ENCODE results near the gene TMC2. TPM values are rescaled to one million over a fixed set of nuclear protein-coding genes. Genes with fewer than 3 reads are reported as not detected.

The TMC2 gene
- total and polyA plus RNA-seq, 2 of the 8 experiments (the other 6 are each of a cell fraction or from before 2014, with no cell fraction given), result not detected

DNA sequence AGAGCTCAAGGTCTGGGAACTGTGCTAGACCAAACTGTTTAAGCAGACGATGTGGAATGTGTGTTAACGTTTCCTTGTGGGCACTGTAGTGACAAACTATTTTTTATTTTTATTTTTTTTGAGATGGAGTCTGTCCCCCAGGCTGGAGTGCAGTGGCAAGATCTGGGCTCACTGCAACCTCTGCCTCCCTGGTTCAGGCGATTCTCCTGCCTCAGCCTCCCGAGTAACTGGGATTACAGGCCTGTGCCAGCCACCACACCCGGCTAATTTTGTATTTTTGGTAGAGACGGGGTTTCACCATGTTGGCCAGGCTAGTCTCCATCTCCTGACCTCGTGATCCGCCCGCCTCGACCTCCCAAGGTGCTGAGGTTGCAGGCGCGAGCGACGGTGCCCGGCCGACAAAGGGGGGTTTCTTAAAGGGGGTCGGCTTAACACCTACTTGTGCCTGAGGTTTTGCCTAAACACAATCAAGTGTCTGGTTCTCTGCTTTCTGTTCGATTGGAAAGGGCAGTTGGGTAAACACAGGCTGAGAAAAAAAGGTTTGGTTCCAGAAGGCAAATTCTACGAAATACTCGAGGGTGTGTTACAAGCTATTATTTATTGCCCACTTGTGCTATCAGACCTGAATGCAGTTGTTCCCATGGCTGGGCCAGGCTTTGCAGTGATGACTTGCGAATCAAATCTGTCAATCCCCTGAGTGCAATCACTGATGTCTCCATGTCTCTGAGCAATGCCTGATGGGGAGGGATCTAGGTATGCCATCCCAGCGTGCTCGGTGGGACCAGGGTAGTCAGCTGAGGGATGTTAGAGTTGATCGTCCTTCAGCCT, 117.4 kb downstream of the TMC2 start:
- Histone ChIP-seq H4K91ac (replicated peaks; ENCODE audit: insufficient read length, low read length) (no peak overlapping the region), H3K4me2 (ENCODE audit: insufficient read depth in 1 of 2, low read depth in 2 of 2, low read length in 2 of 2) (peak overlapping the region; percentile 84 to 91), H3K9me3 (ENCODE audit: insufficient read depth in 2 of 2, low read depth in 1 of 2, low read length in 1 of 2) (no peaks in the 10 kb centered on the region), H2BK5ac (ENCODE audit: low read depth, low read length) (peak overlapping the region; percentile 8), H2BK120ac (replicated peaks; ENCODE audit: low read depth, low read length) (no peak overlapping the region), H3K18ac (ENCODE audit: extremely low read depth, low read length) (no peak overlapping the region), H2AK5ac (ENCODE audit: low read depth, low read length) (peak overlapping the region; percentile 41; the same call in 1 of the 2 replicates), H3K79me1 (ENCODE audit: low read depth, low read length) (peaks cover 9% of the 10 kb centered on the region), H3K9ac (replicated peaks in 1 of 4; ENCODE audit: extremely low read depth in 1 of 4, low read depth in 3 of 4, low read length in 3 of 4) (peak overlapping the region; percentile 95 to 99 (median 98)), H3K4ac (replicated peaks; ENCODE audit: insufficient read length, low read depth, low read length) (peak overlapping the region; percentile 11), H3K36me3 (ENCODE audit: control insufficient read depth in 2 of 4, insufficient read depth in 4 of 4, low read length in 3 of 4) (peaks cover 39 to 57% (median 50%) of the 10 kb centered on the region in 4 experiments), H2BK20ac (ENCODE audit: low read length) (no peak overlapping the region), H2AFZ (ENCODE audit: low read length) (no peak overlapping the region), H3K79me2 (ENCODE audit: control insufficient read depth in 1 of 2, insufficient read depth in 2 of 2, low read length in 2 of 2) (peaks cover 21 to 41% of the 10 kb centered on the region in 2 experiments), H4K5ac (ENCODE audit: insufficient read length, low read depth, low read length) (no peak overlapping the region), H3K27ac (ENCODE audit: low read depth, low read length) (peak overlapping the region; percentile 96; the same call in 1 of the 2 replicates), H3K56ac (replicated peaks; ENCODE audit: insufficient read length, low read depth, low read length) (no peak overlapping the region), H4K8ac (ENCODE audit: extremely low read depth, insufficient read depth, low read length) (no peak overlapping the region), H3K27me3 (replicated peaks in 1 of 4; ENCODE audit: control insufficient read depth in 3 of 4, extremely low read depth in 1 of 4, insufficient read depth in 3 of 4, low read length in 3 of 4) (no peaks in the 10 kb centered on the region), H3K14ac (ENCODE audit: insufficient read length) (no peak overlapping the region), H3K23me2 (ENCODE audit: low read depth, low read length) (peaks cover 10% of the 10 kb centered on the region), H3K4me3 (ENCODE audit: extremely low read depth in 1 of 4, insufficient read depth in 2 of 4, low read depth in 3 of 4, low read length in 4 of 4) (peak overlapping the region; percentile 94 to 100 (median 98)), H3K4me1 (replicated peaks in 1 of 4; ENCODE audit: control insufficient read depth in 3 of 4, insufficient read depth in 4 of 4, low read length in 3 of 4) (peaks cover 0 to 5% (median 3%) of the 10 kb centered on the region in 4 experiments; a peak in 5 of 7 replicates), H3K23ac (ENCODE audit: insufficient read length) (no peak overlapping the region), H2BK12ac (ENCODE audit: low read depth, low read length) (no peak overlapping the region), H2BK15ac (ENCODE audit: low read length) (no peak overlapping the region), H4K20me1 (replicated peaks in 1 of 2; ENCODE audit: control insufficient read depth in 1 of 2, insufficient read depth in 2 of 2, low read length in 2 of 2) (peaks cover 40 to 44% of the 10 kb centered on the region in 2 experiments)
- peak in 1 of 2 experiments; percentile 10; a peak in 1 of 3 replicates for TF ChIP-seq POLR2A (IDR thresholded peaks at IDR 0.05; ENCODE audit: control extremely low read depth in 1 of 2, low read depth in 2 of 2, low read length in 2 of 2)
- TF ChIP-seq BRCA1 (IDR thresholded peaks at IDR 0.05; ENCODE audit: low read depth, low read length), result no peak
- TF ChIP-seq TAF7 (optimal IDR thresholded peaks at IDR 0.05; ENCODE audit: borderline replicate concordance, low read depth, low read length), result no peak
- no peak for TF ChIP-seq HDAC2 (IDR thresholded peaks at IDR 0.05; ENCODE audit: borderline replicate concordance in 1 of 2, low read depth in 2 of 2, low read length in 2 of 2)
- no peak for TF ChIP-seq CHD2 (IDR thresholded peaks at IDR 0.05; ENCODE audit: low read length)
- no peak; the same call in none of the 2 replicates for TF ChIP-seq POLR2AphosphoS5 (IDR thresholded peaks at IDR 0.05; ENCODE audit: low read depth, low read length)
- no peak for TF ChIP-seq HDAC6 (IDR thresholded peaks at IDR 0.05; ENCODE audit: low read depth, low read length)
- no peak for TF ChIP-seq ASH2L (IDR thresholded peaks at IDR 0.05; ENCODE audit: low read length)
- ChIA-PET CTCF (ENCODE audit: partially characterized antibody) (interaction anchor here (1.1 to 1.5 kb wide), 3 partner anchors 12 to 158 kb away, joined by 3 to 6 read pairs (median 5); no protein-coding TSS in a partner anchor), POLR2A (ENCODE audit: partially characterized antibody) (interaction anchor here (0.7 to 28.5 kb wide), 30 partner anchors 5 to 392 kb away, joined by 3 to 463 read pairs (median 4); partner anchors contain the start of genes IDH3B, NOP56, PCED1A and SNRPB)
- DNase-seq (ENCODE audit: low read depth in 1 of 2, low spot score in 2 of 2) (no peak), FAIRE-seq (no peak)
- WGBS, 2 experiments (ENCODE audit: extremely low coverage in 1 of 2, insufficient coverage in 1 of 2, insufficient read length in 1 of 2, insufficient replicate concordance in 2 of 2, low coverage in 1 of 2, low lambda C conversion rate in 2 of 2, missing lambda C conversion rate in 1 of 2), result 39% methylated on average over 24 of the region's 24 CpGs; no CpG with 5 or more reads in 1 of the 2 experiments

All from H1 (cell line).